HG03103 (cell line): ENCODE measurements around the gene KIF13A.
"Not testable (repeated sequence)": the region's sequence is repeated elsewhere in the genome, so short reads cannot be mapped to it uniquely, and the experiment has no call there.

ENCODE experiments used
- ATAC-seq: cut with Tn5 transposase; IDR thresholded peaks from one replicate; pipeline ENCODE4 v1.9.1; 2021; ENCODE audit warnings: low read depth; ENCODE audit not compliant: unreplicated experiment

Gene KIF13A

DNA sequence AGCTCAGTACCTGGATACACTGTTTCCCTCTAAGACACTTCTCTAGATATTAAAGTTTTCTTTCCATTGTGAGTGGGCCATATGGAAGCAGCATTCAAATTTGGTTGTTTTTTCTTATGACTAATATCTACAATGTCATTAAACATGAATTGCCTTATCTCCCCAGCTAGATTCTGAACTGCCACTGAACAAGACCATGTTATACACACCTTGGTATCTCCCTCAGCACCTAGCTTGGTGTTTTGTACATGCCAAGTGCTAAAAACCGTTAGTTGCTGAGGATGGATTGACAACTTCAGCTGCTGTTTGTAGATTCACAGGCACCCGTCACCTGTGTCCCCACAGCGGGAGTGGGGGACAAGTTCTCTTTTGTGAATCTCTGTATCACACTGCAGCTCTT, 131.1 kb downstream of the KIF13A start:
- no peak for ATAC-seq

DNA sequence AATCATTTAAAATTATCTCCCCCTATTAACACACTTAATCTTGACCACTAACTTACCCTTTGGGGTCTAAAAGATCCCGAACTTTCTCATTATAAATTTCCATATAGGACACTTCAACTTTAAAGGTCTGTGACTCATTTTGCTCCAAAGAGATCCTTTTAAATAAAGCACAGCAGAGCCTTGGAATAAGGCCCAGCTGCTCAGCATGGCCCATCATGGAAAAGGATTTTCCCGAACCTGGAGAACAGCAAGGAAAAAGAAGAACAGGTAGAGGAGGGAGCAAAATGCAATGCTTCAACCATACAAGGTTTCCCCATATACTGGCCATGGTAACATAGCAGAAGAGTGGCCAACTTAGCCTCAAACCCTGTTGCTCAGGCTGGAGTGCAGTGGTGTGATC, 132.1 kb downstream of the KIF13A start:
- ATAC-seq: no peak

DNA sequence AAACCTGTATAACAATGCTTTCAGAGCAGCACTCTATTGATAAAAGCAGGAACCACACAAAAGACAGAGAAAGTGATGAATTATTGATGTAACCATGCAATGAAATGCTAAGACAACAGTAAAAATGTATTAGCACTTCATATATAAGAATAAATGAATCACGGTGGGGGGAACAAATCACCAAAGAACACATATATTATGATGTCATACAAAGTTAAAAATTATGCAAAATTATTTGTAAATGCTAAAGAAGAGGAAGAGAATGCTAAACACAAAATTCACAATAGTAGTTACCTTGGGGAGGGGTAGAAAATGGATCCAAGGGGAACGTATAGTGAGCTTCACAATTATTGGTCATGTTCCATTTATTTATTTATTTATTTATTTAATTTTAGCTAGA, 133.9 kb downstream of the KIF13A start:
- ATAC-seq: no peak

DNA sequence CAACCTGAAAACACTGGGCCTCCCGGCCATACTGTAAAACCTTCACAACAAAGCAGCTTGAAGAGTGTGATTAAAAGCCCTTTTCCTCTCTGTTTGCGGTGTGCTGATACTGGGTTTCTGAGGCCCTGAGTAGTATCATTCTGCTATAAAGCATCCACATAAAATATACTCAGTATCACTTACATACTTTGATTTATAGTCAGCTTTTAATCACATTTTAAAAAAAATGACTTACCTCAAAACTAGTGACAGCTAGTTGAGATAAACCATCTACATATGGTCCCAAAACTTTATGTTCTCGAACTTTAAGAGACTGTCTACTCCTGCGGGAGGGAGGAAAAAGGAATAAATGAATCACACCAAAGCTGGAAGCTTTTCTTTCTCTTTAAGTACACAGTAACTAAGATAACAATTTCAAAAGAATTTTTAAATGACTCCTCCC, 135.7 kb downstream of the KIF13A start:
- ATAC-seq: no peak

DNA sequence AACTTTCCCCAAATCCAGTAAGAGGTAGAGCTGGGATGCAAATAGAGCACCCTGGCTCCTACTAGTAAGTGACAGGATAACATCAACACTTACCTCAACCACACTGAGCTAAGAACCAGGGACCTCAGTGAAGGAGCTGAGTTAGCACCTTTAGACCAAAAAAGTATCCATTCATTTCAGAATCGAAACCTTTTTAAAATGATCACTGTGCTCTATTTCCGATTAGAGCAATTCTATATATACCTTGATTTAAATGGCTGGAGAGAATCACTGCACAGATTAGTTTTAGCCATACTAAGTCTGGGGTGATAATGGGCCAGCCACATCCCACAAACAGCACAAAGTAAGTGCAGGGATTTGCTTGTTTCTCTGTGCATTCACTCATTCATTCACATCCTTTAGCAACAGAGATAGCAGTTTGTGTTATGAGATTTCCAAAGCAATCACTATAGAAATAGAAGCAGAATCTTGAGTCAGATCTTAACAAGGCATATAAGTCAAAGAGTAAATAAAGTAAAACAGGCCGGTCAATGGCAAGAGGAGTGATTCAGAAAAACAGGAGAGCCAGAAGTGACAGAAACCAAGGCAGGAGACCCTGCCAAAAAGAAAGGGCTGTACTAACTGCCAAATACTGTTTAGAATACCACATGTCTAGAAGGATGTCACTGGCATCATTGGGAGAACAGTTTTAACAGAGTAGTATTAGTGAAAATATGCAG, 136.3 kb downstream of the KIF13A start:
- no peak for ATAC-seq

DNA sequence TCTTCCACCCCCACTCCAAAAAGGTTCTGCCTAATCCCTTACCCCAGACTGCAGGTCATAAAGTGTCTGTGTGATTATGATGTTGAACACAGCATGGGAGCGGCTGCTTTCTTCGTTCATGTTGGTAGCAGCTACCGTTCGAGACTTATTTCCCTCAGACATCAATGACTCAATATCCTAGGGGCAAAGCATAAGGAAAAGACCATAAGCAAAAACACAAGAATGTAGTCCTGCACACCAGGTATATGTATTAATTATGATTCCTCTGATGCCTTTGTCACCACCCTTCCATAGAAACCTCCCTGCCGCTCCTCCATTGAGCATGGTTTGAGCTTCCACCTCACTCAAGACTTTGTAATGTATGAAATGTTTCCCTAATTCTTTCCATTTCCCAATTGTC, 137.2 kb downstream of the KIF13A start:
- ATAC-seq: no peak

DNA sequence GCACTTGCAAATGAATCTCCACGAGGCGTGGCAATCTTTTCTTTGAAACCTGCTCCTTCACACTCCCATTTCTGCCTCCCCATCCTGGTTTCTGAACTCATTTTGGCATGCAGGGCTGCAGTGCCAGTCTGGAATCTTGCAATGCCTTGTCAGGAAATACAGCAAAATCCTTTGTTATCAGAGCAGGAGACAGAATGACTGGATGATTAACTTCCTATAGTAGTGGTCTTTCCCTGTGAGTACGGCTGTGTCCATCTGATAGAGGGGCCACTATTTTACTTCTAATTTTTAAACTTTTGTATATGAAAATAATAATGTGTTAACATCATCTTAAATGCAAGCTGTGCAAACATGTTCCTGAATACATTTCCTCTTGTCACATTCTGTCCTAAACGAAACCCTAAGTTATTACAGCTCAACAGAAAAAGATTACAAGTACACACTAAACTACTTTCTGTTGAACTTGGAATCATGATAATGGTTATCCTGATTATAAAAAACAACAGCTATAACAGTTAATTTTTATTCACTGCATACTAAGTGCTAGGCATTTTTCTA, 140.2 kb downstream of the KIF13A start:
- ATAC-seq: no peak

DNA sequence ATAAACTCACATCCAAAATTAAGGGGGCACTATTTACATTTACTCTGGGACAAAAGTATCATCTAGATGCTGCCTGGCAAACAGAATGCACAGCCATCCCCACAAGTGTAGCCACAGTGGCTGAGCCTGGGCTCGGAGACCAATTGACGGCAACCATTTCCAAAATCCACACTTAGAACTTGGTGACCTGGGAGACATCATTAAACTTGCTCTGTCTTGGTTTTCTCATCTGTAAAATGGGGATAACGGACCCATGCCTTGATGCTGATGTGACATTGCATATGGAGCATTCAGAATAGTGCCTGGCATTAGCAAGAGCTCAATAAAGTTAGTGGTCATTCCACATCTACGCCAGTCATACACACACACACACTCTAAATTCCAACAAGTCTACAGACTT, 140.7 kb downstream of the KIF13A start:
- ATAC-seq: no peak

DNA sequence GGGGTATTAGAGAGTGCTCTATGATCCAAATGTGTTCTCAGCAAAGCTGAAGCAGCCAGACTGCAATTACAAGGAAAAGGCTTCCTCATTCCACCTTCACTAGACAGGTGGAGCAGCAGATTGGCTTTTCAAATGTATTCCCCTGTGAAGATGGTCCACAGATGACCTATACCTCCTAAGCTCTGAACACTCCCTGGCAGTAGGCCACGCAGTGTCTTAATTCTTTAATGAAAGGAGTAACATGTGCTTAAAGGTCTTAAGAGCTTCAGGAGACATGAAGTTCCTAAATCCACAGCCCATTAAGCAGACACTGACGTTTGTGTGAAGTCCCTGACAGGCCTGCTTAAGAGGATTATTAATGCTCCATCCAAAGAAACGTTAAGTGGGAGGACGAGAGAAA, 141.8 kb downstream of the KIF13A start:
- no peak for ATAC-seq

DNA sequence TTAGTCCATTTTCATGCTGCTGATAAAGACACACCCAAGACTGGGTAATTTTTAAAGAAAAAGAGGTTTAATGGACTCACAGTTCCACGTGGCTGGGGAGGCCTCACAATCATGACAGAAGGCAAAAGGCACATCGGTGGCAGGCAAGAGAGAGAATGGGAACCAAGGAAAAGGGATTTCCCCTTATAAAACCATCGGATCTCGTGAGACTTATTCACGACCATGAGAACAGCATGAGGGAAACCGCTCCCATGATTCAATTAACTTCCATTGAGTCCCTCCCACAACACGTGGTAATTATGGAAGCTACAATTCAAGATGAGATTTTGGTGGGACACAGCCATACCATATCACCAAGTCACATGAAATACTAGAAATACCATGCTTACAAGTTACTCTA, 142.5 kb downstream of the KIF13A start:
- ATAC-seq: not testable (repeated sequence)

DNA sequence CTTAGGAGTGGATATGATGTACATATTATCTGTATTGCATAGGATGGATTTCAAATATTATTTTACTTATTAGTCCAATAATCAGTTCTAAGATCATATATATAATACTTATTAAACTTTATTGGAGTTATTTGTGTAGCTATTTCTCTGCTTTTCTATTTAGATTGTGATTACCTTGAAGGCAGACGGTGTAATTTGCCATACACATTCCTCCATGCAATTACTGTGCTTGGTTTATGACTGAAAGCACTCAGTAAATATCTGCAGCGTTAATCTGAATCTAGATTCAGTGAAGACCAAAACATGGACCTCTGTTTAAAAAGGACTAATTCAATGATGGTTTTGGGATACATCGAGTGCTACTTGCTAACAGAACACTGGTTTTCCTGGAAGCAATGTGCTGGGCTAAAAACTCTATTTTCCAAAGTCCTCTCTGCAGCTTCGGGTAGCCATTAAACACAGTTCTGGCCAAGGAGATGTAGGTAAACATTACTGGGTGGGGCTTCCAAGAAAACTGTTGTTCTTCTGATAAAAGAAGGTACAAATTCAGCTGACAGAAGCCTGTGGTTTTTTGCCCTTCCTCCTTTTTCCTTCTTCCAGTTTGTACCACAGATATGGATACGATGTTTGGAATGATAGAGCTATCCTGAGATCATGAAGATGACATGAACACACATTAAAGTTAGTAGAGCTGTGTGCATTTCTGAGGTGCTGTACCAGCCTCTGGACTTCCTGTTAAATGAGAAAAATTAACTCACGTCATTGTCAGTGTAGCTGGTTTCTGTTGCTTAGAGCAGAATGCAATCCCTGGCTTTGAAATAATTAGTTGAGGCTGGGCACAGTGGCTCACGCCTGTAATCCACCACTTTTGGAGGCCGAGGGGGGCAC, 144.3 kb downstream of the KIF13A start:
- no peak for ATAC-seq

DNA sequence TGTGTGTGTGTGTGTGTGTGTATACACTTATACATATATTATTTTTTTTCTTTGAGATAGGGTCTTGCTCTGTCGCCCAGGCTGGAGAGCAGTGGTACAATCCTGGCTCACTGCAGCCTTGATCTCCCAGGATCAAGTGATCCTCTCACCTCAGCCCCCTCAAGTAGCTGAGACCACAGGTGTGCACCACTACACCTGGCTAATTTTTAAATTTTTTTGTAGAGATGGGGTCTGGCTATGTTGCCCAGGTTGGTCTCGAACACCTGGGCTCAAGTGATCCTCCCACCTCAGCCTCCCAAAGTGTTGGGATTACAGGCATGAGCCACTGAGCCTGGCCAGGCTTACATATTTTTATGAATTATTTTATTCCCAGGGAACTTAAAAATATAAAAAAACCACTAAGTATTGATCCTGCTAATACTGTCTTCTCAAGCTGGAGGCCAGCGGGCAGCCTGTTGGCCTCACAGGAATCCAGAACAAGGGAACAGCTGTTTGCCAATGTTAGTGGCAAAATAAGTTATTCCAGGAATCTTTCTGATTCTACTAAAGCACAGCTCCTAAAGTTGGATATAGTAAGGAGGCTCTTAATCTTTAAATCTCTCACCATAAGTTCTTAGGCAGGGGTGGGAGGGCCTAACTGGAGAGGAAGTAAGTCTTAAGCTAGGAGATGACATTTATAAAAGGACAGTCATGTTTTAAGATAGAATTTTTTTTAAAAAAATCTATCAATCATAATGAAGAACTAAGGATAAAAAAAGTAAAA, 145.2 kb downstream of the KIF13A start:
- ATAC-seq: no peak

DNA sequence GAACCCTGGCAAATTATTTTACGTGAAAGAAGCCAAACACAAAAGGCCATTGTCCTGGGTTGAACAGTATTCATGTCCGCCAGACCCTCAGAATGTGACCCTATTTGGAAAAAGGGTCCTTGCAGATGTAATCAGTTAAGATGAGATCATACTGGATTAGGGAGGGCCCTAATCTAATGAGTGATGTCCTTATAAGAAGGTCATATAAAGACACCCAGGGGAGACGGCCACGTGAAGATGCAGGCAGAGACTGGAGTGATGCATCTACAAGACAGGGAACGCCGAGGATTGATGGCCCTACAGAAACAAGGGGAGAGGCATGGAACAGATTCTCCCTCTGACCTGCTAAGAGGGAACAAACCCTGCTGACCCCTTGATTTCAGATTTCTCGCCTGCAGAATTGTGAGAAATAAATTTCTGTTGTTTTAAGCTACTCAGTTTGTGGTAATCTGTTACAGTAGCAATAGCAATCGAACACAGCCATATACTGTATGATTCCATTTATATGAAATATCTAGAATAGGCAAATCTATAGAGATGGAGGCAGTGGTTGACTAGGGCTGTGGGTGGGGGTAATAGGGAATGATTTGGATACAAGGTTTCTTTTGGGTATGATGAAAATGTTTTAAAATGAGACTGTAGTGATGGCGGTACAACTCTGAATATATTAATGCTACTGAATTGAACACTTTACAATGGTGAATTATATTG, 147.8 kb downstream of the KIF13A start:
- no peak for ATAC-seq

DNA sequence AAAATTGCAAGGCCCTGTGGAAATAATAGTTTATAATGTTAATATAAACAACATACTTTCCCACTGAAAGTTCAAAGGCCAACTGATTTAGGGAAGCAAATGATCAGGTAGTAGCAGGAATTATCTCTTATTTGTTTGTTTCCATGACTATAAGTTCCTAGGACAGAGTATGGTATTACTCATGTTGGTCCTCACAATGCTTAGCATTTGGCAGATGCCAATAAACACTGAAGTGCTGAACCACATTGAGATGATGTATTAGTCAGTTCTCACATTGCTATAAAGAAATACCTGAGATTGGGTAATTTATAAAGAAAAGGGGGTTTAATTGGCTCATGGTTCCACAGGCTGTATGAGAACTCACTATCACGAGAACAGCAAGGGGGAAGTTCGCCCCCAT, 151.1 kb downstream of the KIF13A start:
- no peak for ATAC-seq

DNA sequence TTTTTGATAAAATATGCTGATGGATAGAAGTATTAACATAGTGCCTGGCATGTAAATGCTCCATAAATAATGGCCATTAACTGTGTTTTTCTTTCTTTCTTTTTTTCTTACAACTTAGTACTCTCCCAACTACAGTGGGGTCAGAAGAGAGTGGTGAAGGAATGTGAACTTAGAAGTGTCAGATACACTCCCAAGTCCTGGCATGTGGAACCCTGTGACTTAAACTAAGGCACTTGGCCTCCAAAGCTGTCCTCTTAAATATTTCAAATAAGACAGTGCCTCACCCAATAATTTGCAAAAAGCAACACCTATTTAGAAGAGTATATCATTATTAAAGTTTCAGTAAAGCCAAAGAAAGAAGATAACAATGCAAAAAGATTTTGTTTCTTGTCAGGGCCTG, 151.7 kb downstream of the KIF13A start:
- ATAC-seq: no peak

DNA sequence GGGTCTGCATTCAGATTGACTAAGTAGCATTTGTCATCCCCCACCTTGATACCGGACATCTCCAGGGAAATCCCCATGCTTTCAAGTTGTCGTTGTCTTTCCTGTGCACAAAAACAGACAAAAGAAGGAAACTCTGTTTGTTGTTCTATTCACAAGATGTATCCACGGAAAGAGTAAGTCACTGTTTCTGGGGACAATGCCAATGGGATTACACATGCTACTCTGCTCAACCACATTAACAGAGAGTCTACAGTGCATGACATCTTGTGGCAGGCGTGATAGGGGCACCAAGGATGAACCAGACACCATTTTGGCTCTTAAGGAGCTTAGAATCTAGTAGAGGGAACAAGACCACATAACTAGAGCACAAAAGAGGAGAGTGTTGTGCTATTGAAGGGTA, 156.3 kb downstream of the KIF13A start:
- no peak for ATAC-seq

DNA sequence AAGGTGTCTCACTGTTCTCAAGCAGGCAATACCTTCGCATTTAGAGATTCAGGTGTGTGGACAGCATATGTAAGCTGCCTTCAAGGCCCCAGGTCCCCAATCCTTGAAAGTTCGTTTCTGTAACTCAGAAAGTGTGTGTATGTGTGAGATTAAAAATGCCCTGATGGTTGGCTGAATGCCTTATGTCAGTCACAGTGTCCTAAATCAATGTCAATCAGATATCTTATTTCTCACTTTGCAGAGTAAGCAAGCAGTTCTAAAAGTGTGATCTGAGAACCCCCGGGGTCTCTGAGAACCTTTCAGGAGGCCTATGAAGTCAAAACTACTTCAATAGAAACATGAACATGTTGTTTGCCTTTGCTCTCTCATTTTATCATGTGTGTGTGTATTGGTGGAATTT, 157.5 kb downstream of the KIF13A start:
- no peak for ATAC-seq

DNA sequence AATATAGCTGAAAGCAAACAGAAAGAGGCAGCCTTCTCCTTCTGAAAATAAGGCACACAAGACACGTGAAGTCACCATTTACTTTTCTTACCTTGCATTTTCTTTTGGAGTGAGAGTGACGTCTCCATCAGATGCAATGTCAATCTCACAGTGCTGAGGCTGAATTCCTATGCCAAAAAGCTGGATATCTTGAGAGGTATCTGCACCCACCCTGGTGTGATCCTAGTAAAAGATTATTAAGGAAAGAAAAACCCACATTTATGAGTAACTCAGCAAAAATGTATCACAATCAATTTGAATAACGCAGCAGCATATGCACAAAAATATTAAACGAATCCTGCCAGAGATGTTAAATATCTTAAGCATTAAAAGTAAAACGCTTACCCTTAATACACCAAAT, 159.3 kb downstream of the KIF13A start:
- no peak for ATAC-seq

DNA sequence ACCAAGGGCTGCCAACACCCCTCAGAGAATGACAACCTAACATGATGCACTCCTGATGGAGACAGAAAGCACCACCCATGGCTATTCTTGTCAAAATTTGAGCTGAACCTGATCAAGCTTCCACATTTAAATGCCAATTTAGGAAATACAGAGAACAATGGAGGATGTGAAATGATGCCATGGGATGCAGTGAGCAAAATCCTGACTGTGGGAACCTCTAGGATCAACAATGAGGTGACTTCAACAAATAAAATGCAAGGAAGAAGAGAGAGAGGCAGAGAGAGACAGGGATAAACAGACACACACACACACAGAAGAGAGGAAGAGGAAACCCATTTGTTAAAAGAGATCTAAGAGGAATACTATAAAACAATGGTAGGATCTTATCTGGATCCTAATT, 161.1 kb downstream of the KIF13A start:
- ATAC-seq: no peak

DNA sequence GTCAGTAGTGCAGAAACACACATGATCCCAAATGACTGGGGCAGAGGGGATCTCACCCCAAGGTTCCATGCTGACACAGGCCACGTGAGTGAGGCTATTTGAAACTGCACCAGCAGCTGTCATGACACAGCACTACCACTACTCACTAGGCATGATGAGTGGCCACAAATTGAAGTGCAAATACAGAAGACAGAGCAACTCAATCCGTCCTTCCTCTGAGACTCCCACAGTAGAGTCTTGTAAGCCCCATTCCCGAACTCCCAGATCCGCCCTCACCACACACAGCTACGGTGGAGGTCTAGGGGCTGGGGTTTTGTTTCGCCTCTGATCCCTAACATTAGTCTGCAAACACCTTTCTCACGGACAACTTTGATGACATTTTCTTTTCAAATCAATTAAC, 167.4 kb downstream of the KIF13A start:
- no peak for ATAC-seq
